RWPE2 (cell line): Measurements from ENCODE around the gene FRMPD4.

Source experiments
- ATAC-seq: fragments of 200-7000 bp; cut with Tn5 transposase; 3 replicates; pipeline ENCODE4 v1.9.1; 2021; ENCODE audit warnings: low read depth
- DNase-seq: peaks from one replicate; pipeline ENCODE4 v3.0.0-alpha.2; 2020; ENCODE audit warnings: low spot score
- H3K27ac ChIP-seq: fragments of 450-650 bp; 2 replicates; pipeline ENCODE4 v1.5.1; 2017; ENCODE audit warnings: mild to moderate bottlenecking; ENCODE audit not compliant: poor library complexity, severe bottlenecking
- H3K27me3 ChIP-seq: fragments of 250-450 bp; sonication (Bioruptor Pico); 2 replicates; pipeline ENCODE4 v1.5.1; 2021; ENCODE audit warnings: mild to moderate bottlenecking, moderate library complexity; ENCODE audit not compliant: insufficient read depth, poor library complexity, severe bottlenecking
- H3K36me3 ChIP-seq: fragments of 250-450 bp; sonication (Bioruptor Pico); 2 replicates; pipeline ENCODE4 v1.5.1; 2020; ENCODE audit warnings: low read depth, mild to moderate bottlenecking, moderate library complexity
- H3K4me1 ChIP-seq: fragments of 250-450 bp; sonication (Bioruptor Pico); 2 replicates; pipeline ENCODE4 v1.5.1; 2021; ENCODE audit warnings: mild to moderate bottlenecking, moderate library complexity; ENCODE audit not compliant: insufficient read depth, poor library complexity, severe bottlenecking
- H3K4me3 ChIP-seq: fragments of 250-450 bp; sonication (Bioruptor Pico); 2 replicates; pipeline ENCODE4 v1.5.1; 2021; ENCODE audit warnings: mild to moderate bottlenecking, moderate library complexity; ENCODE audit not compliant: severe bottlenecking
- H3K9me3 ChIP-seq: fragments of 250-450 bp; sonication (Bioruptor Pico); 2 replicates; pipeline ENCODE4 v1.5.1; 2021; ENCODE audit warnings: mild to moderate bottlenecking, moderate library complexity; ENCODE audit not compliant: severe bottlenecking
- CTCF ChIP-seq: fragments of 450-650 bp; IDR thresholded peaks from one replicate; pipeline ENCODE4 v1.5.1; 2017; ENCODE audit warnings: mild to moderate bottlenecking, moderate library complexity; ENCODE audit not compliant: poor library complexity, severe bottlenecking

FRMPD4 gene

GRCh38 chrX:12128017-12128416, 10.3 kb upstream of the FRMPD4 start:
- no peak for ATAC-seq
- no peak overlapping the region for H3K4me3 ChIP-seq
- no peak for DNase-seq
- no peak for TF ChIP-seq CTCF
- no peak overlapping the region for H3K27ac ChIP-seq
- no peaks in the 10 kb centered on the region for H3K27me3 ChIP-seq
- H3K4me1 ChIP-seq = no peaks in the 10 kb centered on the region
- no peaks in the 10 kb centered on the region for H3K9me3 ChIP-seq
- no peaks in the 10 kb centered on the region for H3K36me3 ChIP-seq

- Histone ChIP-seq H3K36me3 (no peaks in the 10 kb centered on the region), H3K27ac (no peak overlapping the region), H3K4me1 (no peaks in the 10 kb centered on the region), H3K4me3 (peak overlapping the region; percentile 38), H3K27me3 (no peaks in the 10 kb centered on the region), H3K9me3 (no peaks in the 10 kb centered on the region)
- peak; percentile 48 for ATAC-seq
- no peak for TF ChIP-seq CTCF
- no peak for DNase-seq
Measured at GRCh38 chrX:12137951-12138360, 317 bp upstream of the FRMPD4 start.

DNA sequence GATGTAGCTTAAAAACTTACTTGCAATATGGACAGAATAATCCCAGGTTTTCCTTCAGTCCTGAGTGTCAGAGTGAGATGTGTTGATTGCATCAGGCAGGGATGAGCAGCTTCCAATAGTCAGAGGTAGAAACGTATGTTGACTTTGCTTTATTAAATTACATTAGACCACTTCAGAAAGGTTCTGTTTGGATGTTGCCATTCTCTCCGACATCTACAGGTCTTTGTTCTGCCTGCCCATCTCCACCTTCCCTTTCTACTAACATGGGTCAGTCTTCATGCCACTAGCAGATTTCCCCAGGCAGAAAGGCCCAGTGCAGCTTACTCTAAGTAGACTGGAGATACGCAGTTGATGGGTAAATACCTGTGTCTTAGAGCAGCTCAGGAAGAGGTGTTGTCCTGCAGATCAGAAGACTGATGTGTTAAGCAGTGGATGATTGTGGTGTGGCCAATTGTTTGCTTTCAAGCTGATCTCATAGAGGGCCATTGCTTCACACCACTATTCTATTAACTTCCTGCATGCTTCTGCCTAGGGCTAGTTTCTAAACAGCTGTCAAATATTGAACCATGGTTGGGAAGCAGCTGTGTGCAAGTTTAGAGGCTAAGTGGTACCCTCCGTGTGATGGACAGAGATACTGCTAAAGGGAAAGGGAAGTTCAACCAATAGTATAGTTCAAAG, 1.8 kb downstream of the FRMPD4 start:
- H3K9me3 ChIP-seq = no peaks in the 10 kb centered on the region
- DNase-seq = no peak
- no peak for TF ChIP-seq CTCF
- no peaks in the 10 kb centered on the region for H3K36me3 ChIP-seq
- H3K27ac ChIP-seq = no peak overlapping the region
- peak; percentile 42; the same call in 2 of the 3 replicates for ATAC-seq
- no peaks in the 10 kb centered on the region for H3K27me3 ChIP-seq
- no peak overlapping the region for H3K4me3 ChIP-seq
- H3K4me1 ChIP-seq = no peaks in the 10 kb centered on the region

DNA sequence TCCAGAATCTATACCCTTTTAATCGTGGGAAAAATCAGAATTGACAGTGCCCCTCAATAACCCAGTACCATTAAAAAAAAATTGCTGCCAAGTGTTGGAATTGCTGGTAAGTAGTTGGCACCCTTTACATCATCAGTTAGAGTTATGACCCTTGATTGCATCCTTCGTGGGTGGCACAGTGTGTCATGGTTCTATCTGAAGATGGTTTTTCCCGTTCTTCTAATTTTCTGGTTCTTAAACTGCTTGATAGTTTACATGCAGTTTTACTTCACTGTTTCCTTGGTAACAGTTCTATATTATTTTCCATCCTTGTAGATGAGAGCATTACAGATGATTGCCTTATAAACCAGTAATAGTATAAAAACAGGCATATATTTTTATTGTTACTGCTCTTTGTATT, 3.2 kb downstream of the FRMPD4 start:
- H3K9me3 ChIP-seq = no peaks in the 10 kb centered on the region
- no peaks in the 10 kb centered on the region for H3K4me1 ChIP-seq
- H3K27ac ChIP-seq = no peak overlapping the region
- H3K27me3 ChIP-seq = no peaks in the 10 kb centered on the region
- ATAC-seq (no peak), DNase-seq (no peak)
- no peak overlapping the region for H3K4me3 ChIP-seq
- TF ChIP-seq CTCF = no peak
- H3K36me3 ChIP-seq = no peaks in the 10 kb centered on the region

GRCh38 chrX:12142661-12143060, 4.4 kb downstream of the FRMPD4 start:
- no peak overlapping the region for H3K4me3 ChIP-seq
- DNase-seq (no peak), ATAC-seq (no peak)
- H3K27ac ChIP-seq = no peak overlapping the region
- no peaks in the 10 kb centered on the region for H3K36me3 ChIP-seq
- TF ChIP-seq CTCF = no peak
- no peaks in the 10 kb centered on the region for H3K4me1 ChIP-seq
- H3K9me3 ChIP-seq = no peaks in the 10 kb centered on the region
- H3K27me3 ChIP-seq = no peaks in the 10 kb centered on the region
